H1 (cell line): ENCODE measurements around the gene ZBTB16. TPM values are rescaled to one million over a fixed set of nuclear protein-coding genes. Genes with fewer than 3 reads are reported as not detected.

ENCODE experiments used
- CTCF ChIA-PET: fragments of 300-600 bp; sonication (Branson Sonifier 250); formaldehyde crosslinking; loops from one replicate; lab custom pipeline; 2021; ENCODE audit not compliant: partially characterized antibody; lab: Charles Lee
- POLR2A ChIA-PET: fragments of 300-600 bp; sonication (Branson Sonifier 250); formaldehyde crosslinking; loops from one replicate; lab custom pipeline; 2021; ENCODE audit warnings: inconsistent platforms; ENCODE audit not compliant: partially characterized antibody; lab: Charles Lee
- DNase-seq, 2 experiments: peaks; one replicate each; pipeline versions ENCODE4 v3.0.0 to v3.0.0-alpha.2; 2010 to 2022; ENCODE audit warnings: low spot score in 2 of 2, low read depth in 1 of 2, mixed read lengths in 1 of 2
- FAIRE-seq: peaks from 2 replicates; lab custom pipeline; 2011; peaks lifted over from hg19 to GRCh38; lab: Jason Lieb, UNC
- H2AFZ ChIP-seq: 2 replicates; pipeline ENCODE4 v1.8.1; 2012; ENCODE audit warnings: low read length, inconsistent platforms
- H2AK5ac ChIP-seq: 2 replicates; pipeline ENCODE4 v1.6.1; 2013; ENCODE audit warnings: low read depth, low read length
- H2BK120ac ChIP-seq: replicated peaks from 2 replicates; pipeline ENCODE3; 2013; ENCODE audit warnings: low read depth, low read length, inconsistent platforms
- H2BK12ac ChIP-seq: 2 replicates; pipeline ENCODE4 v1.6.1; 2013; ENCODE audit warnings: low read depth, low read length
- H2BK15ac ChIP-seq: 2 replicates; pipeline ENCODE4 v1.6.1; 2013; ENCODE audit warnings: low read length
- H2BK20ac ChIP-seq: 2 replicates; pipeline ENCODE4 v1.6.1; 2013; ENCODE audit warnings: low read length
- H2BK5ac ChIP-seq: 2 replicates; pipeline ENCODE4 v1.6.1; 2013; ENCODE audit warnings: low read depth, low read length
- H3K14ac ChIP-seq: 2 replicates; pipeline ENCODE4 v1.6.1; 2013; ENCODE audit warnings: inconsistent platforms; ENCODE audit not compliant: insufficient read length
- H3K18ac ChIP-seq: 2 replicates; pipeline ENCODE4 v1.6.1; 2013; ENCODE audit warnings: low read length; ENCODE audit errors: extremely low read depth
- H3K23ac ChIP-seq: 2 replicates; pipeline ENCODE4 v1.6.1; 2013; ENCODE audit warnings: inconsistent platforms; ENCODE audit not compliant: insufficient read length
- H3K23me2 ChIP-seq: 2 replicates; pipeline ENCODE4 v1.6.1; 2013; ENCODE audit warnings: low read depth, low read length
- H3K27ac ChIP-seq: 2 replicates; pipeline ENCODE4 v1.6.1; 2011; ENCODE audit warnings: low read depth, low read length, inconsistent platforms
- H3K27me3 ChIP-seq, 4 experiments: replicated peaks in 1 of 4; 1 replicate in 1 of 4; 2 replicates in 3 of 4; pipeline versions ENCODE4 v1.6.1 to v1.8.1; 2011 to 2013; ENCODE audit warnings: low read length in 3 of 4, mild to moderate bottlenecking in 3 of 4, inconsistent platforms in 2 of 4, mixed read lengths in 2 of 4, moderate library complexity in 1 of 4; ENCODE audit not compliant: control insufficient read depth in 3 of 4, insufficient read depth in 3 of 4; ENCODE audit errors: extremely low read depth in 1 of 4
- H3K36me3 ChIP-seq, 4 experiments: 2 replicates each; pipeline versions ENCODE4 v1.6.1 to v1.8.1; 2011 to 2013; ENCODE audit warnings: mild to moderate bottlenecking in 4 of 4, low read length in 3 of 4, moderate library complexity in 2 of 4, control low read depth in 1 of 4, inconsistent platforms in 1 of 4; ENCODE audit not compliant: insufficient read depth in 4 of 4, control insufficient read depth in 2 of 4
- H3K4ac ChIP-seq: replicated peaks from 2 replicates; pipeline ENCODE3; 2013; ENCODE audit warnings: low read length, low read depth, mixed read lengths, inconsistent platforms; ENCODE audit not compliant: insufficient read length
- H3K4me1 ChIP-seq, 4 experiments: replicated peaks in 1 of 4; 1 replicate in 1 of 4; 2 replicates in 3 of 4; pipeline versions ENCODE4 v1.6.1 to v1.8.1; 2011 to 2013; ENCODE audit warnings: low read length in 3 of 4, inconsistent platforms in 2 of 4, mixed read lengths in 1 of 4; ENCODE audit not compliant: insufficient read depth in 4 of 4, control insufficient read depth in 3 of 4
- H3K4me2 ChIP-seq, 2 experiments: 2 replicates each; pipeline versions ENCODE4 v1.6.1 to v1.8.1; 2011 to 2013; ENCODE audit warnings: low read depth in 2 of 2, low read length in 2 of 2, control low read depth in 1 of 2, inconsistent platforms in 1 of 2, mild to moderate bottlenecking in 1 of 2; ENCODE audit not compliant: insufficient read depth in 1 of 2
- H3K4me3 ChIP-seq, 4 experiments: fragments of 200-600, 300-600 bp in 1 of 4; sonication (generic), shearing (Covaris generic), sonication (Bioruptor Twin) in 1 of 4; 2 replicates each; pipeline versions ENCODE4 v1.5.1 to v1.8.1; 2011 to 2016; ENCODE audit warnings: low read length in 4 of 4, low read depth in 3 of 4, control low read depth in 2 of 4, inconsistent platforms in 2 of 4, mild to moderate bottlenecking in 2 of 4, mixed read lengths in 1 of 4, moderate library complexity in 1 of 4; ENCODE audit not compliant: insufficient read depth in 2 of 4; ENCODE audit errors: extremely low read depth in 1 of 4
- H3K56ac ChIP-seq: replicated peaks from 2 replicates; pipeline ENCODE3; 2013; ENCODE audit warnings: low read depth, mild to moderate bottlenecking, mixed read lengths, low read length, inconsistent platforms; ENCODE audit not compliant: insufficient read length
- H3K79me1 ChIP-seq: 2 replicates; pipeline ENCODE4 v1.6.1; 2013; ENCODE audit warnings: low read depth, low read length, control low read depth
- H3K79me2 ChIP-seq, 2 experiments: 2 replicates each; pipeline versions ENCODE4 v1.6.1 to v1.8.1; 2012 to 2013; ENCODE audit warnings: low read length in 2 of 2, mild to moderate bottlenecking in 2 of 2, inconsistent platforms in 1 of 2; ENCODE audit not compliant: insufficient read depth in 2 of 2, control insufficient read depth in 1 of 2
- H3K9ac ChIP-seq, 4 experiments: replicated peaks in 1 of 4; 1 replicate in 1 of 4; 2 replicates in 3 of 4; pipeline versions ENCODE4 v1.6.1 to v1.8.1; 2011 to 2013; ENCODE audit warnings: low read depth in 3 of 4, low read length in 3 of 4, control low read depth in 2 of 4, mild to moderate bottlenecking in 2 of 4, moderate library complexity in 2 of 4, inconsistent platforms in 1 of 4; ENCODE audit errors: extremely low read depth in 1 of 4
- H3K9me3 ChIP-seq, 2 experiments: 2 replicates each; pipeline versions ENCODE4 v1.6.1 to v1.8.1; 2012 to 2013; ENCODE audit warnings: mild to moderate bottlenecking in 2 of 2, moderate library complexity in 2 of 2, control low read depth in 1 of 2, inconsistent platforms in 1 of 2, low read depth in 1 of 2, low read length in 1 of 2, mixed read lengths in 1 of 2; ENCODE audit not compliant: insufficient read depth in 2 of 2
- H4K20me1 ChIP-seq, 2 experiments: replicated peaks in 1 of 2; 2 replicates each; pipeline versions ENCODE3 to v1.8.1; 2011 to 2013; ENCODE audit warnings: inconsistent platforms in 2 of 2, low read length in 2 of 2, mild to moderate bottlenecking in 1 of 2; ENCODE audit not compliant: insufficient read depth in 2 of 2, control insufficient read depth in 1 of 2
- H4K5ac ChIP-seq: 2 replicates; pipeline ENCODE4 v1.6.1; 2013; ENCODE audit warnings: low read length, low read depth, mixed read lengths, inconsistent platforms; ENCODE audit not compliant: insufficient read length
- H4K8ac ChIP-seq: 2 replicates; pipeline ENCODE4 v1.8.0; 2013; ENCODE audit warnings: mild to moderate bottlenecking, moderate library complexity, low read length, inconsistent platforms; ENCODE audit not compliant: insufficient read depth; ENCODE audit errors: extremely low read depth
- H4K91ac ChIP-seq: replicated peaks from 2 replicates; pipeline ENCODE3; 2013; ENCODE audit warnings: low read length, mixed read lengths, inconsistent platforms; ENCODE audit not compliant: insufficient read length
- ATF3 ChIP-seq: IDR thresholded peaks from 2 replicates; pipeline ENCODE4 v1.6.1; 2011; ENCODE audit warnings: low read depth, mild to moderate bottlenecking, low read length; ENCODE audit not compliant: insufficient read depth
- CTCF ChIP-seq, 3 experiments: IDR thresholded peaks; 1 replicate in 2 of 3; 2 replicates in 1 of 3; pipeline versions ENCODE4 v1.5.1 to v1.6.1; 2011; ENCODE audit warnings: low read length in 3 of 3, mild to moderate bottlenecking in 3 of 3, inconsistent platforms in 2 of 3, low read depth in 1 of 3, moderate library complexity in 1 of 3; ENCODE audit not compliant: insufficient read depth in 1 of 3; ENCODE audit errors: control extremely low read depth in 1 of 3
- EP300 ChIP-seq, 2 experiments: IDR thresholded peaks; 1 replicate in 1 of 2; 2 replicates in 1 of 2; pipeline ENCODE4 v1.6.1; 2011 to 2012; ENCODE audit warnings: low read depth in 2 of 2, low read length in 2 of 2, mild to moderate bottlenecking in 2 of 2, borderline replicate concordance in 1 of 2, inconsistent platforms in 1 of 2, moderate library complexity in 1 of 2
- NANOG ChIP-seq: IDR thresholded peaks from 2 replicates; pipeline ENCODE4 v1.6.1; 2011; ENCODE audit warnings: low read length, low read depth, mild to moderate bottlenecking, inconsistent platforms; ENCODE audit not compliant: insufficient read depth, poor library complexity, severe bottlenecking
- SIN3A ChIP-seq, 2 experiments: IDR thresholded peaks in 1 of 2; conservative IDR thresholded peaks in 1 of 2; 2 replicates each; pipeline ENCODE4 v1.6.1; 2011 to 2012; ENCODE audit warnings: low read length in 2 of 2, improper control_type of control experiment in 1 of 2, low read depth in 1 of 2, mild to moderate bottlenecking in 1 of 2
- SUZ12 ChIP-seq: fragments of 200-600 bp; sonication (generic); IDR thresholded peaks from 2 replicates; pipeline ENCODE4 v1.6.1; 2012; ENCODE audit warnings: mild to moderate bottlenecking, inconsistent platforms, low read length, moderate library complexity, mixed read lengths
- TAF1 ChIP-seq: IDR thresholded peaks from 2 replicates; pipeline ENCODE4 v1.6.1; 2011; ENCODE audit warnings: mild to moderate bottlenecking, low read depth, low read length
- WGBS, 2 experiments: shearing (Covaris generic) in 1 of 2; methylation state at CpG; one replicate each; pipeline versions ENCODE4 v1.1.6 to v1.1.7; 2013 to 2015; ENCODE audit warnings: low lambda C conversion rate in 2 of 2, mixed read lengths in 2 of 2, inconsistent platforms in 1 of 2, low coverage in 1 of 2, missing lambda C conversion rate in 1 of 2; ENCODE audit not compliant: insufficient replicate concordance in 2 of 2, insufficient coverage in 1 of 2, insufficient read length in 1 of 2; ENCODE audit errors: extremely low coverage in 1 of 2, missing lambda C conversion rate in 1 of 2; 5-methylcytosine and 5-hydroxymethylcytosine counted together
- polyA plus RNA-seq, 7 experiments: library from polyadenylated mRNA; depleted of rRNA in 3 of 7; stranded (reverse) in 5 of 7; unstranded in 2 of 7; fragments of >200 nt in 5 of 7; fragments of 200-250 nt in 2 of 7; gene quantifications; 1 replicate in 5 of 7; 2 replicates in 1 of 7; 4 replicates in 1 of 7; pipeline versions ENCODE4 v1.2.1 to v1.2.3, GENCODE V29; 2011 to 2013; ENCODE audit warnings: missing spikeins in 2 of 7, mixed read lengths in 2 of 7
- total RNA-seq: library from RNA; stranded (reverse); fragmentation: NEBNext Ultra II Directional; extraction: Animal tissue kit (Norgen Biotek cat#: 25700); gene quantifications from 2 replicates; pipeline ENCODE4 v1.2.1, GENCODE V29; 2021
- TF ChIP-seq, protein P1 (sequence below): IDR thresholded peaks from 2 replicates; pipeline ENCODE4 v1.6.1; 2011; ENCODE audit warnings: low read length, improper control_type of control experiment

Gene ZBTB16
- total and polyA plus RNA-seq, 2 of the 8 experiments (the other 6 are each of a cell fraction or from before 2014, with no cell fraction given) = 0.12 to 0.61 TPM

- Histone ChIP-seq H3K36me3 (no peaks in the 10 kb centered on the region), H4K8ac (no peak overlapping the region), H3K27ac (no peak overlapping the region), H2BK120ac (no peak overlapping the region), H3K23me2 (no peaks in the 10 kb centered on the region), H2BK15ac (no peak overlapping the region), H4K91ac (no peak overlapping the region), H2AFZ (no peak overlapping the region), H3K9ac (no peak overlapping the region), H3K18ac (no peak overlapping the region), H3K4ac (no peak overlapping the region), H3K79me1 (no peaks in the 10 kb centered on the region), H2BK12ac (no peak overlapping the region), H4K20me1 (no peaks in the 10 kb centered on the region), H3K79me2 (no peaks in the 10 kb centered on the region), H2BK5ac (no peak overlapping the region), H2AK5ac (no peak overlapping the region), H3K4me1 (peaks cover 2 to 12% (median 4%) of the 10 kb centered on the region in 4 experiments; a peak in 3 of 7 replicates), H3K4me2 (no peak overlapping the region), H3K9me3 (no peaks in the 10 kb centered on the region), H4K5ac (no peak overlapping the region), H3K14ac (no peak overlapping the region), H3K27me3 (no peaks in the 10 kb centered on the region), H3K56ac (no peak overlapping the region), H3K23ac (no peak overlapping the region), H2BK20ac (no peak overlapping the region), H3K4me3 (no peak overlapping the region)
- DNase-seq (no peak), FAIRE-seq (no peak)
- ChIA-PET CTCF (interaction anchor here (1.1 to 1.6 kb wide), 3 partner anchors 32 to 222 kb away, joined by 3 to 4 read pairs (median 4); no protein-coding TSS in a partner anchor), POLR2A (no interaction called here)
- WGBS, 2 experiments = 94% methylated on average over 2 of the region's 2 CpGs; no CpG with 5 or more reads in 1 of the 2 experiments
- TF ChIP-seq TAF1 = no peak
- no peak for TF ChIP-seq CTCF (IDR thresholded peaks at IDR 0.05; ENCODE audit: control extremely low read depth in 1 of 3, insufficient read depth in 1 of 3, low read depth in 1 of 3, low read length in 3 of 3)
- no peak for TF ChIP-seq SIN3A (conservative IDR thresholded peaks at IDR 0.05 in 1 of 2, IDR thresholded peaks at IDR 0.05 in 1 of 2; ENCODE audit: low read depth in 1 of 2, low read length in 2 of 2)
- TF ChIP-seq, protein P1, sequence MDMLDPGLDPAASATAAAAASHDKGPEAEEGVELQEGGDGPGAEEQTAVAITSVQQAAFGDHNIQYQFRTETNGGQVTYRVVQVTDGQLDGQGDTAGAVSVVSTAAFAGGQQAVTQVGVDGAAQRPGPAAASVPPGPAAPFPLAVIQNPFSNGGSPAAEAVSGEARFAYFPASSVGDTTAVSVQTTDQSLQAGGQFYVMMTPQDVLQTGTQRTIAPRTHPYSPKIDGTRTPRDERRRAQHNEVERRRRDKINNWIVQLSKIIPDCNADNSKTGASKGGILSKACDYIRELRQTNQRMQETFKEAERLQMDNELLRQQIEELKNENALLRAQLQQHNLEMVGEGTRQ = no peak
- no peak for TF ChIP-seq SUZ12
- TF ChIP-seq ATF3 = no peak
- TF ChIP-seq NANOG = no peak
- no peak for TF ChIP-seq EP300 (IDR thresholded peaks at IDR 0.05; ENCODE audit: borderline replicate concordance in 1 of 2, low read depth in 2 of 2, low read length in 2 of 2)
Measured at GRCh38 chr11:114216796-114217180, 157.3 kb downstream of the ZBTB16 start.
